GM19372 (cell line): ENCODE measurements around the gene ZNHIT2.
A peak's percentile ranks its signal among the peaks of the same experiment; 100 is the strongest.

Experiments used
- ATAC-seq: cut with Tn5 transposase; IDR thresholded peaks from one replicate; pipeline ENCODE4 v1.9.1; 2021; ENCODE audit warnings: mild to moderate bottlenecking, low read depth, moderate library complexity; ENCODE audit not compliant: unreplicated experiment

The ZNHIT2 gene

GRCh38 chr11:65134952-65135632 lies 17.6 kb upstream of the ZNHIT2 start:
- peak; percentile 63 for ATAC-seq

GRCh38 chr11:65134240-65134951 lies 16.9 kb upstream of the ZNHIT2 start, which contains the start of gene SYVN1:
TSS of gene SYVN1 (minus strand) at chr11:65134519. CDS start at chr11:65133601, 918 bp downstream.
- peak; percentile 47 for ATAC-seq

GRCh38 chr11:65133724-65134123 lies 16.2 kb upstream of the ZNHIT2 start:
- no peak for ATAC-seq

- no peak for ATAC-seq
These were observed 15.6 kb upstream of the ZNHIT2 start for GRCh38 chr11:65132988-65133700.

- no peak for ATAC-seq
These were observed 14.9 kb upstream of the ZNHIT2 start for GRCh38 chr11:65132238-65132987.

- no peak for ATAC-seq
These were observed 14.4 kb upstream of the ZNHIT2 start for GRCh38 chr11:65131895-65132237.

GRCh38 chr11:65131417-65131776 lies 13.9 kb upstream of the ZNHIT2 start:
- no peak for ATAC-seq

- ATAC-seq, result no peak
These were observed 13.3 kb upstream of the ZNHIT2 start for GRCh38 chr11:65130631-65131416.

- ATAC-seq, result no peak
These were observed 12.3 kb upstream of the ZNHIT2 start for GRCh38 chr11:65129649-65130441.

GRCh38 chr11:65128182-65129145 lies 11.0 kb upstream of the ZNHIT2 start:
- ATAC-seq, result no peak

- ATAC-seq, result no peak
These were observed 10.1 kb upstream of the ZNHIT2 start for GRCh38 chr11:65127473-65128181.

- ATAC-seq, result no peak
These were observed 9.2 kb upstream of the ZNHIT2 start for GRCh38 chr11:65126624-65127274.

GRCh38 chr11:65125197-65126056 lies 7.9 kb upstream of the ZNHIT2 start:
- no peak for ATAC-seq

- ATAC-seq, result no peak
These were observed 7.1 kb upstream of the ZNHIT2 start for GRCh38 chr11:65124480-65125196.

- ATAC-seq, result peak; percentile 58
These were observed 4.6 kb upstream of the ZNHIT2 start, which contains the start of the genes FAU and MRPL49 for GRCh38 chr11:65121865-65122696. TSS of gene FAU (minus strand) at chr11:65122134. CDS start at chr11:65121813, 321 bp downstream. TSS of gene MRPL49 (plus strand) at chr11:65122321. CDS start at chr11:65122347, 26 bp downstream.
